A549 (cell line): Measurements from ENCODE around the gene RALA. TPM values are rescaled to one million over a fixed set of nuclear protein-coding genes. Genes with fewer than 3 reads are reported as not detected.

Source experiments
- ATAC-seq, 2 experiments: fragments of 200-7000 bp in 1 of 2; fragments of >200 bp in 1 of 2; cut with Nextera tagmentation in 1 of 2; cut with Tn5 transposase in 1 of 2; 3 replicates each; pipeline versions ENCODE4 v1.8.0 to v1.9.1; 2018 to 2020; ENCODE audit warnings: mild to moderate bottlenecking in 1 of 2, moderate library complexity in 1 of 2
- CTCF ChIA-PET: fragments of 300-600 bp; sonication (Branson Sonifier 250); formaldehyde crosslinking; extraction: SDS; loops from one replicate; lab custom pipeline; 2021; ENCODE audit warnings: antibody characterized with exemption, inconsistent platforms; lab: Yijun Ruan, JAX
- POLR2A ChIA-PET: fragments of 350-600 bp; formaldehyde crosslinking; extraction: SDS; loops from one replicate; lab custom pipeline; 2021; ENCODE audit warnings: antibody characterized with exemption, inconsistent platforms; lab: Yijun Ruan, JAX
- DNase-seq, 2 experiments: peaks; one replicate each; pipeline versions ENCODE4 v3.0.0 to v3.0.0-alpha.2; 2011 to 2016; ENCODE audit warnings: low read depth in 1 of 2, low spot score in 1 of 2
- FAIRE-seq: peaks from 2 replicates; lab custom pipeline; 2011; peaks lifted over from hg19 to GRCh38; lab: Jason Lieb, UNC
- H3K27ac ChIP-seq, 2 experiments: fragments of >200 bp; sonication (Bioruptor Twin); formaldehyde crosslinking; 3 replicates each; pipeline ENCODE4 v1.5.1; 2016 to 2017
- H3K4me1 ChIP-seq: fragments of >200 bp; sonication (Bioruptor Twin); formaldehyde crosslinking; 3 replicates; pipeline ENCODE4 v1.6.1; 2016
- H3K4me2 ChIP-seq: fragments of >200 bp; sonication (Bioruptor Twin); formaldehyde crosslinking; 3 replicates; pipeline ENCODE4 v1.6.1; 2016
- H3K4me3 ChIP-seq: fragments of >200 bp; sonication (Bioruptor Twin); formaldehyde crosslinking; 3 replicates; pipeline ENCODE4 v1.5.1; 2016
- H3K9me3 ChIP-seq: fragments of >200 bp; sonication (Bioruptor Twin); formaldehyde crosslinking; 3 replicates; pipeline ENCODE4 v1.6.1; 2016
- BHLHE40 ChIP-seq: IDR thresholded peaks from 2 replicates; pipeline ENCODE4 v1.6.1; 2012; ENCODE audit warnings: low read depth, low read length, inconsistent platforms
- CHD2 ChIP-seq: fragments of 150-350 bp; IDR thresholded peaks from 2 replicates; pipeline ENCODE4 v1.6.1; 2014; ENCODE audit warnings: low read length; ENCODE audit not compliant: partially characterized antibody
- CHD4 ChIP-seq: fragments of 200-600 bp; sonication (generic); IDR thresholded peaks from 2 replicates; pipeline ENCODE4 v1.6.1; 2016; ENCODE audit warnings: antibody characterized with exemption, mild to moderate bottlenecking, borderline replicate concordance
- EP300 ChIP-seq, 2 experiments: fragments of >200 bp; sonication (Bioruptor Twin); formaldehyde crosslinking; IDR thresholded peaks; 2 replicates in 1 of 2; 3 replicates in 1 of 2; pipeline ENCODE4 v1.6.1; 2016 to 2017
- FOSL2 ChIP-seq, 2 experiments: fragments of 450-650 bp in 1 of 2; fragments of >200 bp in 1 of 2; sonication (Bioruptor Twin) in 1 of 2; formaldehyde crosslinking; IDR thresholded peaks; 2 replicates each; pipeline versions ENCODE4 v1.5.0 to v1.6.1; 2016 to 2020; ENCODE audit warnings: mild to moderate bottlenecking in 1 of 2, moderate library complexity in 1 of 2
- FOXS1 ChIP-seq: fragments of 250-450 bp; sonication (Bioruptor Pico); IDR thresholded peaks from 2 replicates; pipeline ENCODE4 v1.5.0; 2020; ENCODE audit warnings: mild to moderate bottlenecking, moderate library complexity
- GATA3 ChIP-seq: IDR thresholded peaks from 2 replicates; pipeline ENCODE4 v1.6.1; 2012; ENCODE audit warnings: borderline replicate concordance
- HDAC2 ChIP-seq: fragments of 200-600 bp; sonication (generic); IDR thresholded peaks from 2 replicates; pipeline ENCODE4 v1.6.1; 2016
- HEYL ChIP-seq: fragments of 250-450 bp; sonication (Bioruptor Pico); IDR thresholded peaks from 2 replicates; pipeline ENCODE4 v1.8.0; 2021; ENCODE audit warnings: mild to moderate bottlenecking, moderate library complexity
- HOXA7 ChIP-seq: fragments of 250-450 bp; sonication (Bioruptor Pico); IDR thresholded peaks from 2 replicates; pipeline ENCODE4 v1.5.0; 2020; ENCODE audit warnings: mild to moderate bottlenecking, moderate library complexity
- HOXB13 ChIP-seq: fragments of 250-450 bp; sonication (Bioruptor Pico); IDR thresholded peaks from 2 replicates; pipeline ENCODE4 v1.5.0; 2020; ENCODE audit warnings: low read depth, mild to moderate bottlenecking, moderate library complexity
- KDM5A ChIP-seq: fragments of 200-600 bp; sonication (generic); IDR thresholded peaks from 2 replicates; pipeline ENCODE4 v1.6.1; 2016; ENCODE audit warnings: antibody characterized with exemption, mild to moderate bottlenecking
- MYC ChIP-seq: IDR thresholded peaks from 2 replicates; pipeline ENCODE4 v1.6.1; 2012; ENCODE audit warnings: mild to moderate bottlenecking, inconsistent platforms, low read length, improper control_type of control experiment, borderline replicate concordance
- NPAS2 ChIP-seq: fragments of 250-450 bp; sonication (Bioruptor Pico); IDR thresholded peaks from 2 replicates; pipeline ENCODE4 v1.8.0; 2022; ENCODE audit warnings: mild to moderate bottlenecking, moderate library complexity, borderline replicate concordance
- NR3C1 ChIP-seq: fragments of >200 bp; sonication (Bioruptor Twin); formaldehyde crosslinking; IDR thresholded peaks from 3 replicates; pipeline ENCODE4 v1.6.1; 2017
- POLR2A ChIP-seq: IDR thresholded peaks from 2 replicates; pipeline ENCODE4 v1.6.1; 2012; ENCODE audit warnings: mild to moderate bottlenecking, low read length
- POLR2AphosphoS2 ChIP-seq: conservative IDR thresholded peaks from 2 replicates; pipeline ENCODE4 v1.6.1; 2012; ENCODE audit warnings: low read length, improper control_type of control experiment, inconsistent platforms
- TFCP2L1 ChIP-seq: fragments of 250-450 bp; sonication (Bioruptor Pico); IDR thresholded peaks from 2 replicates; pipeline ENCODE4 v1.5.0; 2021; ENCODE audit warnings: mild to moderate bottlenecking
- ZNF302 ChIP-seq: fragments of 250-450 bp; sonication (Bioruptor Pico); IDR thresholded peaks from 2 replicates; pipeline ENCODE4 v1.9.0; 2021; ENCODE audit warnings: inconsistent platforms, mild to moderate bottlenecking, moderate library complexity
- WGBS: methylation state at CpG from one replicate; pipeline ENCODE4 v1.1.6; 2017; ENCODE audit errors: missing lambda C conversion rate; 5-methylcytosine and 5-hydroxymethylcytosine counted together
- polyA plus RNA-seq, 4 experiments: library from polyadenylated mRNA; depleted of rRNA in 3 of 4; stranded (reverse); fragments of >200 nt; fragmentation: RNase III in 1 of 4; extraction: RNeasy Plus Mini Kit Qiagen cat#74134 plus additional on column Dnase treatment in 1 of 4; gene quantifications; 2 replicates in 3 of 4; 3 replicates in 1 of 4; pipeline ENCODE4 v1.2.3, GENCODE V29; 2011 to 2017
- TF ChIP-seq, protein P1 (sequence below): fragments of 250-450 bp; sonication (Bioruptor Pico); IDR thresholded peaks from 2 replicates; pipeline ENCODE4 v1.5.0; 2021; ENCODE audit warnings: mild to moderate bottlenecking, moderate library complexity, borderline replicate concordance
- TF ChIP-seq, protein P2 (sequence below): fragments of >200 bp; sonication (Bioruptor Twin); formaldehyde crosslinking; IDR thresholded peaks from 2 replicates; pipeline ENCODE4 v1.6.1; 2016
- TF ChIP-seq, protein P3 (sequence below): fragments of >200 bp; sonication (Bioruptor Twin); formaldehyde crosslinking; IDR thresholded peaks from 3 replicates; pipeline ENCODE4 v1.6.1; 2016

Gene RALA
- polyA plus RNA-seq, 2 of the 4 experiments (the other 2 are of a cell fraction) = 30.1 to 43.7 TPM

DNA sequence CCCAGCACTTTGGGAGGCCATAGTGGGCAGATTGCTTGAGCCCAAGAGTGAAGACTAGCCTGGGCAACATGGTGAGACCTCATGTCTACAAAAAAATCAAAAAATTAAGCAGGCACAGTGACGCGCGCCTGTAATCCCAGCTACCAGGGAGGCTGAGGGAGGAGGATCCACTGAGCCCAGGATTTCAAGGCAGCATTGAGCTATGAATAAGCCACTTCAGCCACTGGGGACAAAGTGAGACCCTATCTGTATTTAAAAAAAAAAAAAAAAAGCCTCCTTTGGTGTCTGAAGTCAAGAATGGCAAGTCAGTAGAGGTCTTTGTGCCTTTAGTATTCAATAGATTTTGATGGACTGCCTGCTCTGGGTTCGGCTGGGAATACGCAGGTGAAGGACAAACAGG lies 85.7 kb downstream of the RALA start:
- Histone ChIP-seq H3K4me2 (no peak overlapping the region), H3K9me3 (peaks cover 5% of the 10 kb centered on the region), H3K27ac (no peak overlapping the region), H3K4me3 (no peak overlapping the region), H3K4me1 (no peaks in the 10 kb centered on the region)
- no peak for DNase-seq
- ChIA-PET POLR2A (interaction anchor here (0.6 kb wide), 1 partner anchor 81 kb away, joined by 3 read pairs; no protein-coding TSS in a partner anchor), CTCF (no interaction called here)
- WGBS = 93% methylated on average over 5 of the region's 5 CpGs
- no peak for FAIRE-seq
- TF ChIP-seq NPAS2 (CRISPR knock-in tag) (no peak), FOXS1 (CRISPR knock-in tag) (no peak), BHLHE40 (no peak), CHD4 (no peak), TFCP2L1 (no peak), MYC (no peak), NR3C1 (no peak)
- ATAC-seq = no peak

DNA sequence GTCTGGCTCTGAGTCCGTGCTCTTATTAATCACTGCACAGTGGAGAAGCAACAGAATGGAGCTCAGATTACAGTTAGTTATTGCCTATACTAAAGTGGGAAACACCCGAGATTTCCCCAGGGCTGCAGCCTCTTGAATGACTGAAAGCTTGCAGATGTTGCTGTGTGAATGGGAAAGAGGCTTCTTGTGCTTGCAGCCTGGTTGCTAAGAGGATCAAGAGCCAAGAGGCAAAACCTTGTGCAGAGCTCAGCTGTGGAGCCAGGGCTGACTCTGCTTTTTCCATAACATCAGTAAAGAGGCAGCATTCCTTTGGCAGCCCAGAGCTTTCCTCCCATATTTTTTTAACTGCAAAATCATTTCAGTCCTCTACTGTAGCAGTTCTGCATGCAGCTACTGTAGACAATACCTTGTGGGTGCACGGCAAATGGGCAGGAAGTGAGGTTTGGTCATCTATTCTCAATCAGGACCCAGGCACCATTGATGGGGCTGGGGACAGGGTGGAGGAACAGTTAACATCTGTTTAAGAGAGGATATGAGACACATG lies 86.5 kb downstream of the RALA start:
- WGBS = 62% methylated on average over 3 of the region's 3 CpGs
- FAIRE-seq (no peak), DNase-seq (no peak), ATAC-seq (no peak)
- Histone ChIP-seq H3K4me3 (no peak overlapping the region), H3K27ac (no peak overlapping the region), H3K4me1 (no peaks in the 10 kb centered on the region), H3K4me2 (no peak overlapping the region)
- POLR2A ChIA-PET = no interaction called here
- CTCF ChIA-PET = no interaction called here
- TF ChIP-seq ZNF302 (CRISPR knock-in tag) = no peak
- TF ChIP-seq, protein P1, sequence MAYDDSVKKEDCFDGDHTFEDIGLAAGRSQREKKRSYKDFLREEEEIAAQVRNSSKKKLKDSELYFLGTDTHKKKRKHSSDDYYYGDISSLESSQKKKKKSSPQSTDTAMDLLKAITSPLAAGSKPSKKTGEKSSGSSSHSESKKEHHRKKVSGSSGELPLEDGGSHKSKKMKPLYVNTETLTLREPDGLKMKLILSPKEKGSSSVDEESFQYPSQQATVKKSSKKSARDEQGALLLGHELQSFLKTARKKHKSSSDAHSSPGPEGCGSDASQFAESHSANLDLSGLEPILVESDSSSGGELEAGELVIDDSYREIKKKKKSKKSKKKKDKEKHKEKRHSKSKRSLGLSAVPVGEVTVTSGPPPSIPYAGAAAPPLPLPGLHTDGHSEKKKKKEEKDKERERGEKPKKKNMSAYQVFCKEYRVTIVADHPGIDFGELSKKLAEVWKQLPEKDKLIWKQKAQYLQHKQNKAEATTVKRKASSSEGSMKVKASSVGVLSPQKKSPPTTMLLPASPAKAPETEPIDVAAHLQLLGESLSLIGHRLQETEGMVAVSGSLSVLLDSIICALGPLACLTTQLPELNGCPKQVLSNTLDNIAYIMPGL (CRISPR knock-in tag) = no peak
- no peak for TF ChIP-seq CHD2
- no peak for TF ChIP-seq HDAC2
- TF ChIP-seq, all 56 proteins: peak for 0
- H3K9me3 ChIP-seq = peaks cover 12% of the 10 kb centered on the region

DNA sequence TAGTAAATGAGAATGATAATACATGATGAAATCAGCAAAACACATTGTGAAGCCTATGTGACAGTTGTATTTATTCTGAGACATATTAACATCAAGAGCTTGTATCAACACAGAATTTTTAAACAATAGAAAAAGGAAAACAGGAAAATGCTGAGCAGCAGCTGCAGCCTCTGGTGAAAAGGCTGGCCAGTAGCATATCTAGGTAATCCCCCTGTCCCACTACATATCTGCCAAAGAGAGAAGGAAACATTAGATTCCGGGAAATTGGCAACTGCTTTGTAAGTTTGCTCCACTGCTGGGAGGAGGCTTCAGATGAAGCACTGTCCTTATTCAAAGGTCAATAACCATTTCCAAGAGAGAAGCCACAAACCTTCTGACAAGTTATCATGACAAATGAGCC lies 89.4 kb downstream of the RALA start:
- Histone ChIP-seq H3K9me3 (peaks cover 22% of the 10 kb centered on the region), H3K4me3 (no peak overlapping the region), H3K27ac (no peak overlapping the region), H3K4me2 (no peak overlapping the region), H3K4me1 (no peaks in the 10 kb centered on the region)
- 23% methylated on average over 1 of the region's 1 CpG for WGBS
- CTCF ChIA-PET = interaction anchor here (0.9 to 1.2 kb wide), 3 partner anchors 12 to 33 kb away, joined by 3 to 4 read pairs (median 3); no protein-coding TSS in a partner anchor
- no peak for ATAC-seq
- TF ChIP-seq, protein P2, sequence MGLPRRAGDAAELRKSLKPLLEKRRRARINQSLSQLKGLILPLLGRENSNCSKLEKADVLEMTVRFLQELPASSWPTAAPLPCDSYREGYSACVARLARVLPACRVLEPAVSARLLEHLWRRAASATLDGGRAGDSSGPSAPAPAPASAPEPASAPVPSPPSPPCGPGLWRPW = no peak
- no peak for TF ChIP-seq EP300 (IDR thresholded peaks at IDR 0.05)
- TF ChIP-seq, protein P3, sequence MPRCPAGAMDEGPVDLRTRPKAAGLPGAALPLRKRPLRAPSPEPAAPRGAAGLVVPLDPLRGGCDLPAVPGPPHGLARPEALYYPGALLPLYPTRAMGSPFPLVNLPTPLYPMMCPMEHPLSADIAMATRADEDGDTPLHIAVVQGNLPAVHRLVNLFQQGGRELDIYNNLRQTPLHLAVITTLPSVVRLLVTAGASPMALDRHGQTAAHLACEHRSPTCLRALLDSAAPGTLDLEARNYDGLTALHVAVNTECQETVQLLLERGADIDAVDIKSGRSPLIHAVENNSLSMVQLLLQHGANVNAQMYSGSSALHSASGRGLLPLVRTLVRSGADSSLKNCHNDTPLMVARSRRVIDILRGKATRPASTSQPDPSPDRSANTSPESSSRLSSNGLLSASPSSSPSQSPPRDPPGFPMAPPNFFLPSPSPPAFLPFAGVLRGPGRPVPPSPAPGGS = no peak
- no peak for TF ChIP-seq KDM5A
- TF ChIP-seq NR3C1 = no peak
- no peak for TF ChIP-seq HOXA7 (CRISPR knock-in tag)
- TF ChIP-seq POLR2A = no peak
- no peak for TF ChIP-seq HOXB13 (CRISPR knock-in tag)
- no peak for TF ChIP-seq FOSL2 (IDR thresholded peaks at IDR 0.05)
- TF ChIP-seq FOSL2 (CRISPR knock-in tag; IDR thresholded peaks at IDR 0.05) = no peak
- no peak for TF ChIP-seq BHLHE40
- TF ChIP-seq HEYL = no peak
- TF ChIP-seq ZNF302 (CRISPR knock-in tag) = no peak
- TF ChIP-seq GATA3 = no peak
- TF ChIP-seq POLR2AphosphoS2 = no peak
- no peak for FAIRE-seq
- POLR2A ChIA-PET = no interaction called here
- no peak for DNase-seq
